Midbrain (tissue), 1 donor: ENCODE results near the gene KIF1B.
A peak's percentile ranks its signal among the peaks of the same experiment; 100 is the strongest.
"Not testable (repeated sequence)": the region's sequence is repeated elsewhere in the genome, so short reads cannot be mapped to it uniquely, and the experiment has no call there.

Experiments
- DNase-seq: peaks from one replicate; lab custom pipeline; 2025; lab: John Stamatoyannopoulos, UW

The KIF1B gene

GRCh38 chr1:10387677-10388386 lies 177.5 kb downstream of the KIF1B start:
- peak; percentile 59 for DNase-seq

- DNase-seq = no peak
Observed at GRCh38 chr1:10388387-10388715, 178.0 kb downstream of the KIF1B start.

GRCh38 chr1:10389271-10389973 lies 179.1 kb downstream of the KIF1B start:
- DNase-seq = no peak

GRCh38 chr1:10396870-10397269 lies 186.5 kb downstream of the KIF1B start:
- DNase-seq = no peak

DNA sequence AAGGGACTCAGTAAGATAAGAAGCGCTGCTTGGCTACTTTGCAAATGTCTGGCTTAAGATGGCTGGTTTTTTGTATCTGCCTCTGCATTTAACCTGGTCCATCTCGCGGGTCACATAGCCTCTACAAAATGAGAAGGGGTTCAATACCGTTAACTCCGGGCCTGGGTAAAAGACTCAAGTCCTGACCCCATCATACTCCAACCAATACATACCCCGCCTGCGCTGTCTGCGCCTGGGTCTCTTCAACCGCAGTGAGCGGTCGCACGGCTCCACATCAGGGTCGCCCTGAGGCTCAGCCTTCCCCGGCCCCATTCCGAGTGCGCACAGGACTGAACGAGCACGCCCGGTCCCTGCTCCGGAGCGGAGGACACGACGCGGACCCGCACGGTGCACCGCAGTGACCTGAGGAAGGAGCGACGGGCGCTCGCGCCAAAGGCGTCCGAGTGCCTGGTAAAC lies 187.9 kb downstream of the KIF1B start:
- DNase-seq = no peak

DNA sequence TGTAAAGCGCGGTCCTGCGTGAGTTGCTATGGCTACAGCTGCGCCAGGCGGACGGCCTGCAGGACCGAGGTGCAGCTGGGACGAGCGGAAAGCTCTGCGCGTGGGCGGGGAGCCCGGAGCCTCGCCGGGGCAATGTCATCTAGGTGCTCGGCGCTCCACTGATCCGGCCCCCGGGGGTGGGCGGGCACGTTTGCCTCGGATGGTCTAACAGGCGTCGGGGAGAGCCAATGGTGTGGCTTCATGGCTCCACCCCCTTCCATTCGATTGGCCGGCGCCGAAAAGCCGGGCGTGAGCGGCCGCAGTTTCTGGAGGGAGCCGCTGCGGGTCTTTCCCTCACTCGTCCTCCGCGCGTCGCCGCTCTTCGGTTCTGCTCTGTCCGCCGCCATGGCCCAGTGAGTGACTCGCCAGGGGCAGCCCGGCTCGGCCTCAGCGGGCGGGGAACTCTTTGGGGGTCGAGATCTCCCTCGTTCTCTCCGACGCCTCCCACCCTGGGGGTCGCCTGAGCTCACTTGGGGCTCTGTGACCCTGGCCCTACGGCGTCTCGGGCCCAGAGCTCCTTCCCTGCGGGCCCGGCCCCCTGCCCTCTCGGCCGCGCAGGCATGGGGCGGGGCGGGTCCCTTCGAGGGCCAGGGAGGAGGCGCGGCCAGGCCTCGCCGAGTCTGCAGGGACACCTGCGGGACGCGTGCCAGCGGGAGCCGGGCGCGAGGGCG lies 188.5 kb downstream of the KIF1B start, which contains the start of gene PGD:
TSS of gene PGD (plus strand) at position 331 of the 710 bp plus-strand sequence. CDS start at position 385, 54 bp downstream.
- DNase-seq = peak; percentile 98

DNA sequence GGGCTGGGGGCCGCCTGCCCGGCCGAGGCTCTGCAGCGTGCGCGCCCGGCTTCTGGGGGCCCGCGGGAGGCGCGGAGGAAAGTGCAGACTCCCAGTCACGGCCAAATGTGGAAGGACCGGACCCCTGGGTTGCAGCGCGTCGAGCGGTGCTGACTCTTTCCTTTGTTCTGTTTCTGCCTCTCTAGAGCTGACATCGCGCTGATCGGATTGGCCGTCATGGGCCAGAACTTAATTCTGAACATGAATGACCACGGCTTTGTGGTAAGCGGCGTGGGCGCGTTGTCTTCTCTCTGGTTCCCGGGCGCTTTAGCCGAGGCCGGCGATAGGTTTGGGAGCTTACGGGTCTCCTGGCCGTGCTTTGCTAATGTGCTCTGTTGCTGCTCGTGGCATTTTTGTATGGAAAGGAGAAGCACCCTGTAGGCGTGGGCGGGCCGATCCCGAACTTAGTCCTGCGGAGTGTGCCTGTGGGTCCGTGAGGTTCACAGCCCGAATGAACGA lies 189.1 kb downstream of the KIF1B start:
- peak; percentile 23 for DNase-seq

DNA sequence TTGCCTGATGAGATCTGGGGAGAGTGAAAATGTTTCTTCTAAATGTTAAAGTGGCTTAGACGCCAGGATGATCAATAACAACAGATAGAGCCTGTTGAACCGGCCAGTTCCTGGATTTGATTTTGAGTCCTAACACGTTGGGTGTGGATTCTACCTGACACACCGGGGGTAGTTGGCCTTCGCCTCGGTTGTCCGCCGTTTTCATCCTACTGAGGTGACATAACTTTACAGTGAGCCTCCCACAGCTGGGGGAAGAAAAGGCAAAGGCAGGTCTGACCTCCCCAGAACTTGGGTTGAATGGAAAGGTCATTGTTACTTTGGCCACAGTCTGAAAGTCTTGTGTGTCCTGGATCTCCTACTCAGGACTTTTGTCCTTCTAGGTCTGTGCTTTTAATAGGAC lies 189.6 kb downstream of the KIF1B start:
- no peak for DNase-seq

GRCh38 chr1:10401281-10401680 lies 190.9 kb downstream of the KIF1B start:
- DNase-seq = no peak

GRCh38 chr1:10402729-10403274 lies 192.4 kb downstream of the KIF1B start:
- DNase-seq = no peak

GRCh38 chr1:10407201-10407600 lies 196.8 kb downstream of the KIF1B start:
- no peak for DNase-seq

DNA sequence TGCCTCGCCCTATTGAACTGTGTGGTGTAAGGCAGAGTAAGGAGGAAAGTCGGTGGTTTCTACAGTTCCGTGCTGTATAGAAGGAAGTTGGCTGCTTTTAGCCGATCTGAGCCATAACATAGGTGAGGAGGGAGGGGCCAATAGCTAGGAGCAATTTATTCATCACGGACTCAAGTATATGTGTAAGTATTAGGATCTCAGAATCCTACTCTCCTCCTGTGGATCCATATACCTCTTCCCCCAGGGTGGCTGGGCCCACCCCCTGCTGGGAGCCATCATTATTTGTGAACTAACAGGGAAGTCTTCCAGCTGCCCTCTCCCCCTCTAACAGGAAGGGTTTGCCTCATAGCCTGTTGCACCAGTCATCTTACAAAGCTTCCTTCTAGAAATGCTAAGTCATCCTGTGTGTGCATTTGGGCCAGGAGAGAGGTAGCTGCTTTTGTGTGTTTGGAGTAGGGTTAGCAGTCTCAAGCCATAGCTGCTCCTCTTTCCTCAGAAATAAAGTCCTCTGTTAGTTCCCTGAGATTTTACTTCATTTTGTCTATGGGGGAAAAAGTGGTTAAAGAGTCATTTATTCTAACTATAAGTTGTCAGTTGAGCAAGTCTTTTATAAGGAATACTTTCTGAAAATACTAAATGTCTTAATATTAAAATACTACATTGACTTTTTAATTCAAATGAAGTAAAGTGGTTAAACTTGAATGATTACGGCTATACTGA lies 205.0 kb downstream of the KIF1B start:
- no peak for DNase-seq

DNA sequence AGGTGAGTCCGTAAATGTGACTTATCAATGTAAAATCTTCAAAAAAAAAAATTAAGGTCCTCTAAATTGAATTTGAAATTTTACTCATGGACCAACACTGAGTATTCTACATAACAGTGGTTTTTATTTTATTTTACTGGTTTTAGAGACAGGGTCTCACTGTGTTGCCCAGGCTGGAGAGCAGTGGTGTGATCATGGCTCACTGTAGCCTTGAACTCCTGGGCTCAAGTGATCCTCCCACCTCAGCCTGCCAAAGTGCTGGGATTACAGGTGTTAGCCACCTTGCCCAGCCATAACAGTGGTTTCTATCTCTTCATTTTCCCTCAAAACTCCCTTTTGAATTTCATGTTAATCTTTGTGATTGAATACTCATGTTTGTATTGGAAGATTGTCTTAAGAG lies 205.6 kb downstream of the KIF1B start:
- not testable (repeated sequence) for DNase-seq

- DNase-seq = not testable (repeated sequence)
Observed at GRCh38 chr1:10418741-10419140, 208.4 kb downstream of the KIF1B start.

GRCh38 chr1:10419351-10419750 lies 209.0 kb downstream of the KIF1B start:
- no peak for DNase-seq

- DNase-seq = no peak
Observed at GRCh38 chr1:10421637-10422036, 211.3 kb downstream of the KIF1B start.

DNA sequence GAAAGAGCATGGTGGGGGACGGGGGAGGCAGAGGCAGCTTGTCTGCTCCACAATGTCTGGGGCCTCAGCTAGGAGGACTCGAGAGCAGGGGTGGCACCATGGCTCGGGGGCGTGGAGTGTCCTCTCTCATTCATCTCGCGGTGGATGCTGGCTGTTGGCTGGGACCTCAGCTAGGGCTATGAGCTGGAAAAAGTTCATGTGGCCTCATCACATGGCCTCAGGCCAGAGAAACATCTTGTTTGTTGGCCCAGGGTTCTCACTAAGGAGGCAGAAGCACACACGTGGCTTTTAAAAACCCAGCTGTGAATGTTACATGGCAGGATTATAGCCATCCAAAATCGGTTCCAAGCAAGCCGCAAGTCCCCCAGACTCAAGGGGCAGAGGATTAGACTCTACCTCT lies 213.7 kb downstream of the KIF1B start:
- DNase-seq = no peak

DNA sequence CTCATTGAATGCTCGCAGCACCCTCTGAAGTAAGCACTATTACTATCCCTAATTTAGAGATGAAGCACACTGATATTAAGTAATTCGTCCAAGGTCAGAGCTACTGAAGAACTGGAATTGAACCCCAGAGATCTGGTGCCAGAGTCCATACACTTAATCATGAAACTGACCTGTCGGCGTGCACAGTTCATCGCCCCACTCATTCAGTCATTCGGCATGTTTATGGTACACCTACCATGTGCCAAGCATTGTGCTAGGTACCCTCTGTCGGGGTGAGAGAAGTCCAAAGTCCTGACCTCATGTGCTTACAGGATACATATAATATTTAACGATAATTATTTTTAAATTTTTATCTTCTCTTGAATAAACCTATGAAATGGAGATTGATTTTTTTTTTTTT lies 214.3 kb downstream of the KIF1B start:
- no peak for DNase-seq

GRCh38 chr1:10425826-10426534 lies 215.6 kb downstream of the KIF1B start:
- DNase-seq = not testable (repeated sequence)

GRCh38 chr1:10426535-10426848 lies 216.1 kb downstream of the KIF1B start:
- DNase-seq = not testable (repeated sequence)

DNA sequence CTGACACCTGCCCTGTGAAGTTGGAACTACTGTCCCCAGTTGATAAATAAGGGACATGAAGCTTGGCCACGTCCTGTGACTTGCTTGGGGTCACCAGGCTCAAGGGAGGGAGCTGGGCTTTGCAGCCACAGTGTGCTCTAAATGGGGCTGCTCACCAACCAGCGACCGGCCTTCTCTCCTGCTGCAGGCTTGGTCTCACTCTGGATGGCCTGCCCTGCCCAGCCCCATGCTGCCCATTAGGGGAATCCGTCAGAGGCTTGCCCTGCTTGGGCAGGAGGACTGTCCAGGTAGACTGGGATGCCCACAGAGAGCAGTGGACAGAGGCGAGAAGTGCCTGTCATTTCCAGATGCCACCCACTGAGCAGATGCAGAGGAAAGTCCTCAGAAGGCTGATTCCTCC lies 218.6 kb downstream of the KIF1B start:
- no peak for DNase-seq
